ENCODE measurements around the gene UTP11.

UTP11 gene

GRCh38 chr1:38004284-38005108 is 8.0 kb upstream of the UTP11 start:
- DNase-seq (ENCODE audit: low read depth) = peak; percentile 44
- TF ChIP-seq, protein P1, sequence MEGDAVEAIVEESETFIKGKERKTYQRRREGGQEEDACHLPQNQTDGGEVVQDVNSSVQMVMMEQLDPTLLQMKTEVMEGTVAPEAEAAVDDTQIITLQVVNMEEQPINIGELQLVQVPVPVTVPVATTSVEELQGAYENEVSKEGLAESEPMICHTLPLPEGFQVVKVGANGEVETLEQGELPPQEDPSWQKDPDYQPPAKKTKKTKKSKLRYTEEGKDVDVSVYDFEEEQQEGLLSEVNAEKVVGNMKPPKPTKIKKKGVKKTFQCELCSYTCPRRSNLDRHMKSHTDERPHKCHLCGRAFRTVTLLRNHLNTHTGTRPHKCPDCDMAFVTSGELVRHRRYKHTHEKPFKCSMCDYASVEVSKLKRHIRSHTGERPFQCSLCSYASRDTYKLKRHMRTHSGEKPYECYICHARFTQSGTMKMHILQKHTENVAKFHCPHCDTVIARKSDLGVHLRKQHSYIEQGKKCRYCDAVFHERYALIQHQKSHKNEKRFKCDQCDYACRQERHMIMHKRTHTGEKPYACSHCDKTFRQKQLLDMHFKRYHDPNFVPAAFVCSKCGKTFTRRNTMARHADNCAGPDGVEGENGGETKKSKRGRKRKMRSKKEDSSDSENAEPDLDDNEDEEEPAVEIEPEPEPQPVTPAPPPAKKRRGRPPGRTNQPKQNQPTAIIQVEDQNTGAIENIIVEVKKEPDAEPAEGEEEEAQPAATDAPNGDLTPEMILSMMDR (IDR thresholded peaks at IDR 0.05; ENCODE audit: insufficient read depth, low read depth, low read length, missing control alignments) = no peak

DNA sequence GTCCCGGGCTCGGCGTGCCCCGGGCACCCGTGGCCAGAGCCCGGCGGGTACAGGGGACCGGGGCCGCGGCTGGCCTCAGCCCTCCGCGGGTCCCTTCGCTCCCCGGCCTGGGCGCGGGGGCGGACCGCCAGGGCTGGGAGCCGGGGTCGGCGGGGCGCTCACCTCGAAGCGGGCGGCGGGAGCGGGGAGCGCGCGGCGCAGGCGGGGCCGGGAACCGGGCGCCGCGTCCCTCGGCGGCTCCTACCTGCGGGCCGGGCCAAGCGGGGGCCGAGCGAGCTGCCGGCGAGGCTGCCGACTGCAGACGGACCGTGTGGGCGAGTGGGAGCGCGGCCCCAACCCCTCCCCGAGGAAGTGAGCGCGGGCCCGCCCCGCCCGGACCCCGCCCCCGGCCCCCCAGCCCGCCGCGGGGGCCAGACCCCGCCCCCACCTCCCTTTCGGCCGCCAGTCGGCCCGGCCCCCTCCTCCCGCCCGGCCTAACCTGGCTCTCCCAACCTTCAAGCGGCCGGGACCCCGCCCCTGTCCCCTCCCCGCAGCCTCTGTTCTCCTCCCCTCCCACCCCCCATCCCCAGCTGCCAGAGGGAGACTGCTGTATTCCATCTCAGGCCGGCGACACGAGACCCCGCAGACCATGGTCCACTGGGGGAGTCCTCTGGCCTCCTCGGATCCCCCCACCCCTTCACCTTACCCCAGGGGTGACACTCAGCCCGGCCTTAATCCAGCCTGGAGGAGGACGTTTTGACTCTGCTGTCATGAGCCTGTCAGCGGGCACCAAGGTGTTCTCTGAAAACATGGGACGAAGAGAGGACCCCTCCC is 7.1 kb upstream of the UTP11 start, which contains the start of gene FHL3:
TSS of gene FHL3 (minus strand) at position 320 of the 813 bp plus-strand sequence. CDS start 6,102 bp downstream, outside the sequence.
- DNase-seq (ENCODE audit: low read depth) = peak; percentile 52
- H3K4me3 ChIP-seq (ENCODE audit: low read depth, low read length) = peak within 1 kb of the TSS; percentile 58
- TF ChIP-seq, protein P1 (IDR thresholded peaks at IDR 0.05; ENCODE audit: insufficient read depth, low read depth, low read length, missing control alignments) = no peak

More at GRCh38 chr1:38004284-38005108, 8.0 kb upstream of the UTP11 start:
- peak overlapping the region; percentile 58 for H3K4me3 ChIP-seq (ENCODE audit: low read depth, low read length)

DNA sequence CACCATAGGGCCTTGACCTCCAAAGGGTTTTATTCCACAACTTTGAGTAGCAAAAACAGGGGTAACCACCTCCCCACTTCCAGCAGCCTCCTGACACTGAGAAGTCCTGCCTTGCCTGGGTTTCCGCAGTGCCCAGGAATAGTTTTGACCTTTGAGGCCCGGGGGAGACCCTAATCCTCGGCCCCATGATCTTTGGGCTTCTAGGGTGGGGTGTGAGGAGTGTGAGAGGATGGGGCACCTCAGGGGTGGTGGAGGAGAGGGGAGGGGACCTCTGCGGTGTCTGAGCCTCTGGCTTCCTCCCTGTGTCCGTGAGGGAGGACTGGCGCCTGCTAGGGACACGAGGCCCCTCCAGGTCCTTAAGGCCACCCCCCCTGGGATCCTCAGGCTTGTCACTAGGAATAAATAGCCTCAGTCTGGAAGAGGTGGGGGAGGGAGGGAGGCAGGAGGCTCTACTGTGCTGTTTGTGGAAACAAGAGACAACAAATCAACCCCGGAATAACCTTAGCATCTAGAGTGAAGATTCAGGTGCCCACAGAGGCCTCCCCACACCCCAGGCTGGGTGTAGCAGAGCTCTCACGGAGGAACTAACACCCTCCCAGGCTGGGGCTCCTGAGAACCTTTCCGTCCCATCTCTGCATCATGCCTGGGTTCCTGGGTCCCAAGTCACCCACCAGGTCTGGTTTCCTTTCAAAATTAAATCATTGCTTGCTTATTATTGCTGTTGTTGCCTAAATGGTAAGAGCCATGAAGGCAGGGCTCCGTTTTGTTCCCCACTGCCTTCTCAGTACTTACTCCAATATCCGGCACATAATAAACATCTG is 6.3 kb upstream of the UTP11 start:
- H3K4me3 ChIP-seq (ENCODE audit: low read depth, low read length) = no peak overlapping the region
- DNase-seq (ENCODE audit: low read depth) = no peak
- TF ChIP-seq, protein P1 (IDR thresholded peaks at IDR 0.05; ENCODE audit: insufficient read depth, low read depth, low read length, missing control alignments) = no peak

DNA sequence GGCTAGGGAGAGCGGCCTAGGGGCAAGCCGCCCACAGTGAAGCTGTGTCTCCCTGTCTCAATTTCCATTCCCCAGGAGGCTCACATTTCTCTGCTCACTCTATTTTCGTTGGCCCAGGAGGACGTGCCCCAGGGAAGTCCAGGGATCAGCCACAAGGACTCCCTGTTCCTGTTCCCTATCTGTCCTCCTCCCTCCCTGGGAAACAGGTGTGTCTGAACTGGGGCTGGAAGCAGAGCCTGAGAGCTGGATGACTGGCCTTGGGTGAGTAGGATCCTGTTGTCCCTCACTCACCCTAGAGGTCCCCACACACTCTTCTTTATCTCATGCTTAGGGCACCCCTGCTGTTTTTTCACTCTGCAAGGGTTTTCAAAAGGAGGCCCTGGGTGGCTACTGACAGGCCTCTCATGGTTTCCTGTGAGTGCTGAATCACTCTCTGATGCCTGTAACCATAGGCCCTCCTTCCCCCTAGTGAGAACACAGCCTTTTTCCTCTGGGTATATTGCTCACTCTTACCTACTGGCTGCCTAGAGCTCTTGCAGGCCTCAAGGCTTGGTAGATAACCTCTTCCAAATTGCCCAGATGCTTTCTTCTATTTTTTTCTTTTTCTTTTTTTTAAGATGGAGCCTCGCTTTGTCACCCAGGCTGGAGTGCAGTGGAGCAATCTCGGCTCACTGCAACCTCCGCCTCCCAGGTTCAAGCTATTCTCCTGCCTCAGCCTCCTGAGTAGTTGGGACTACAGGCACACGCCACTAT is 3.3 kb upstream of the UTP11 start:
- peak; percentile 26 for DNase-seq (ENCODE audit: low read depth)
- TF ChIP-seq, protein P1 (IDR thresholded peaks at IDR 0.05; ENCODE audit: insufficient read depth, low read depth, low read length, missing control alignments) = no peak
- no peak overlapping the region for H3K4me3 ChIP-seq (ENCODE audit: low read depth, low read length)

GRCh38 chr1:38009841-38010180 is 2.7 kb upstream of the UTP11 start:
- TF ChIP-seq, protein P1 (IDR thresholded peaks at IDR 0.05; ENCODE audit: insufficient read depth, low read depth, low read length, missing control alignments) = no peak
- no peak overlapping the region for H3K4me3 ChIP-seq (ENCODE audit: low read depth, low read length)
- DNase-seq (ENCODE audit: low read depth) = no peak

DNA sequence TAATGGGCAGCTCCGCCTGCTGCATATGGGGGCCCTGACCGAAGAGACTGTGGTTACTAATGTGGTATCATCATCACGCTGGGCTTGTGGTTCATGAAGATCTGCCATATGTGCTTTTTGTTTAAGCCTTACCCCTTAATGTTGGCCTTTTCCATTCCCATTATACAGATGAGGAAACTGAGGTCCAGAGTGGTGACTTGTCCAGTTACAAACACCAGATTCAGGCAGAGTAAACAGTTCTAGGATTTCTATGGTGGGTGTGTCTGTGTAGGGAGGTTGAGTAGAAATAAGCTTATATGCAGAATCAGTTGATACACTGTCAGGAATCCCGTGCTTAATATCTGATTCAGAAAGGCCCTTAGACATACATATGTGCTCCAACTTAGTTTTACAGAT is 691 bp downstream of the UTP11 start:
- TF ChIP-seq, protein P1 (IDR thresholded peaks at IDR 0.05; ENCODE audit: insufficient read depth, low read depth, low read length, missing control alignments) = no peak
- no peak for DNase-seq (ENCODE audit: low read depth)
- H3K4me3 ChIP-seq (ENCODE audit: low read depth, low read length) = peak overlapping the region; percentile 92

Measured in GM12865 (cell line).